GM18498 (cell line): Measurements from ENCODE around the gene CORO1C.
"Not testable (repeated sequence)": the region's sequence is repeated elsewhere in the genome, so short reads cannot be mapped to it uniquely, and the experiment has no call there.

ENCODE experiments used
- ATAC-seq: cut with Tn5 transposase; IDR thresholded peaks from one replicate; pipeline ENCODE4 v1.9.1; 2021; ENCODE audit warnings: mild to moderate bottlenecking, moderate library complexity; ENCODE audit not compliant: unreplicated experiment

The CORO1C gene

DNA sequence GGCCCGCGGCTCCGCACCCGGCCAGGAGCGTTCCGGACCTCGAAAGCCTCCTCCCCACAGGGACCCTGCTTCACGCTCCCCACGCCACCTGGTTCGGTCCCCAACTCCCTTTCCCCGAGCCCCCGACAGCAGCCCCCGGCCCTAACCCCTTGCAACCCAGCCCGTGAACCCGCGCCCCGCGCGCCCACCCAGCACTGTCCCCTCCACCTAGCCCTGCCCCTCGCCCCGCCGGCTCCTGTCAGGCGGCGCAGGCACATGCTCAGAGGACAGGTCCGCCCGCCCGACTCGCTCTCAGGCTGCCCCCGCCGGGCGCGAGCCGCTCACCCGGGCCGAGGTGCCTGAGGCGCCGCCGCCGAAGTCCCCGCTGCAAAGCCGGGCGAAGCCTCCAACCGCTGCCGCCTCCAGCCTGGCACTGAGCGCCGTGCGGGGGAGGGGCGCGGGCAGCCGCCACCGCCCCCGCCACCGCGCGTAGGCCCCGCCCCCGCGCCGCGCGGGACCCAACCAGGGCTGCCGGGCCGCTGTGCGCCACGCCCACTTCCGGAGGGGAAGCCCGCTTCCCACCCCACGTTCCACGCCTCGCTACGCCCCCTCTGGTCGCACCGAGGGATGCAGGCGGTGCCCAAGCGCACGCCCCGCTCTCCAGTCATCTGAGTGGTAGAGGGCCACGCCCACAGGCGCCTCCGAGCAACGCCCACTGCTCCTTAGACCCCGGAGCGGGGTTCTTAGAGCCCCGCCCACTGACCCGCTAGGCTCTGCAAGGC, at the start of gene CORO1C:
CORO1C (minus strand) TSS at position 414 of the 761 bp plus-strand sequence. CDS start 30,200 bp downstream, outside the sequence.
- ATAC-seq, result peak; percentile 70

DNA sequence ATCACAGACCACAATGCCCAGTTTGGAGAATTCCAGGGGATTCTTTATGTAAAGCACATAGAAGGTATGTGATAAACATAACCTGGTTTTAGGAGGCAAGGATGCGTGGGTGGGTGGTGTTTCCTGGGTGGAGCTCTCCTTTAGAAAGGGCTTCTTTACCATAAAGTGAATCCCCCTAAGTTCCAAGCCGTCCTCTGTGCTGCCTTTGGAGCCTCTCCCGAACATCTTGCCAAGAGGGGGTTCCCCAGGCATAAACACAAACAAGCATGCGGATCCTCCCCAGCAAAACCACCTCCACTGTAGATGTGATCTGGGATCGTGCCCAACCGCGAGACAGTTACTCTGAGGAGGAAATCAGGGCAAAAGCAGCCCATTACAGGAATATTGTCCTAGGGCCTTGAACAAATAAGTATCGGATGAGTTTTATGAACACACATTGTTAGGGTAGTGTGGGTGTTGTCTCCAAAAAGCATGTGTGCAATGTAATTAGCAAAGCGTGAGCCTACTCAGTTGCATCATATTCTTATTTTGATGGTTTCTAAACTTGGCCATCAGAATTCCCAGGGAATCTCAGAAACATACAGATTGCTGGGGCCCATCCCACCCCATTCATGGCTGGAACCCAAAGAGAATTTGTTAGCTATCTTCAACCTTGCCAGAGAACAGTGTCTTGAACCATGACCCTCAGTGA, 48.8 kb upstream of the CORO1C start:
- no peak for ATAC-seq

- ATAC-seq, result no peak
Observed at GRCh38 chr12:108778053-108778452, 46.7 kb upstream of the CORO1C start.

DNA sequence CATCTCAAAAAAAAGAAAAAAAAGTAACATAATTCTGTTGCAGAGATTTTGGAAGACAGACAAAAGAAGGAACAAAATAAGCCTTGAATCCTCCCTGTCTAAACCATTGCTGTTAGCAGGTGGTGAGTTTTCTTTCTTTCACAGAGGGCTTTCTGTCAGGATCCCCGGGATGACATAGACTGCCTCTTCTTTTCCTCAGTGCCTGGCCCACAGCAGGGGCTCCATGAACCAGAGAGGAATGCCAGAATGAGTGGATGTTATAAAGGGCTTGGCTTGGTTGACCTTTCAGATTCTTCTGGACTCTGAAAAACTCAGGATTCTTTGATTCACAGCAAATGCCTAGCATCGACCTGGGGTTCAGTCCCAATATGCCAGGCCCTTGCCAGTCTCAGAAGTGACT, 45.8 kb upstream of the CORO1C start:
- no peak for ATAC-seq

- no peak for ATAC-seq
Observed at GRCh38 chr12:108773798-108774788, 42.8 kb upstream of the CORO1C start.

DNA sequence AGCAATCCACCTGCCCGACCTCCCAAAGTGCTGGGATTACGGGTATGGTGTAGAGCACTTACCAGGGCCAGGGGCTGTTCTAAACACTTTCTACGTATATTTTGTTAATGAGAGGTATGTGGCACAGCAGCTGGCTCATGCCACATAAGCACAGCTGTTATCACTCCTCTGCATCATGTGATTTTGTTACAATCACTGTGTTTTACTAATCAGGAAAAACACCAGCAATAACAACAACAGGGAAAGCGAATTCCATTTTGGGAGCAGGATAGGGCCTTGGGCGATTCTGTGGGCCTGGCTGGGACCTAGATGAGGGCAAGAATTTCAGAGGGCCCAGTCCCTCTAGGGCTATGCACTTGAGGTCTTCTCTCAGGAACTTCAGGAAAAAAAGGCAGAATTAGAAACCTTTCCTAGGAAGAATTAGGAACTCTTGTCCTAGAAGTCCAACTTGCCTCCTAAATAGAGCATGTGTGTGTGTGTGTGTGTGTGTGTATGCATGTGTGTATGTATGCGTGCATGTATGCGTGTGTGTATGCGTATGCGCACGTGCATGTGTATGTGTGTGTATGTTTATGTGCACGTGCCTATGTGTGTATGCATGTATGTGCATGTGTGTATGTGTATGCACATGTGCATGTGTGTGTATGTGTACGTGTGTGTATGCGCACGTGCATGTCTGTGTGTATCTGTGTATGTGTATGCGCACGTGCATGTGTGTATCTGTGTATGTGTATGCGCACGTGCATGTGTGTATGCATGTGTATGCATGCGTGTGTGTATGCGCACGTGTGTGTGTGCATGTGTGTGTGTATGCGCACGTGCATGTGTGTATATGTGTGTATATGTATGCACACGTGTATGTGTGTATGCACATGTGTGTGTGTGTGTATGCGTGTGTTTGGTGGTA, 41.8 kb upstream of the CORO1C start:
- no peak for ATAC-seq

- no peak for ATAC-seq
Observed at GRCh38 chr12:108772247-108772646, 40.9 kb upstream of the CORO1C start.

- not testable (repeated sequence) for ATAC-seq
Observed at GRCh38 chr12:108771835-108772234, 40.5 kb upstream of the CORO1C start.

GRCh38 chr12:108770963-108771362, 39.6 kb upstream of the CORO1C start:
- ATAC-seq, result no peak

GRCh38 chr12:108770269-108770829, 39.0 kb upstream of the CORO1C start:
- ATAC-seq, result no peak

DNA sequence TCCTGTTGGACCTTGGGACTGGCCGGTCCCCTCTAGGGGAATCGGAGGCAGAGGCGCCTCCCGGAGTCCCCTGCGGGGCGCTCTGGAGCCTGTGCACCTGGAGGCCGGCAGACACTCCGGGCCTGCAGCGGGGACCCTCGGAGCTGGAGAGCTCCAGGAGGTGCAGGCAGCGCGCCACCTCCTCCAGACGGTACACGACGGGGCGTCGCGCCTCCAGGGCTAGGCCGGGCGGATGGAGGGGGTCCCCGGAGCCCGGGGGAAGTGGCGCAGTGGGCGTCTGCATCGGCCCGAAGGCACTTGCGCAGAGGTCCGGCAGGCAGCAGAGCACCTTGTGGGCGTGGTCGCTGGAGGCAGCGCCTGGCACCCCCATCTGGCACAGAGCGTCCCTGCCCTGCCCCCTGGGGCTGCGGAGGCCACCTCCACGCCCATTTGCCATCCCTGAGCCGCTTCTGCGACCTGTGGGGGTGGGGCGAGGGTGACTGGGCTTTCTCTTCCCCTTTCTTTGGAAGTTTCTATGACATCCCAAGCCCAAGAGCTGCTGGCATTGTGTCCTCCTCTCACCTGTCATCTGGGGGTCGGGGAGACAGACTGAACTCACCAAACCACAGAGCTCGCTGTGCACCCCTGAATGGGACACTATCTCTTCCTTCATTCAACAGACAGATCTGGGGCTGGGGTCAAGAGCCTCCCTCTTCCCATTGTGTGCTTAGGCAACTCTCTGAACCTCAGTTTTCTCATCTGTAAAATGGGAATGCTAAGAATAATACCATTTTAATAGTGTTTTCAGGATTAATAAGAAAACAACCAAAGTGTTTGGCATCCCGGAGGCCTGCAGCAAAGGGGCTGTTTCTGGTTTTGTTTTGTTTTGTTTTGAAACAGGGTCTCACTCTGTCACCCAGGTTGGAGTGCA, 37.5 kb upstream of the CORO1C start:
- peak; percentile 67 for ATAC-seq

- ATAC-seq, result no peak
Observed at GRCh38 chr12:108766294-108766693, 35.0 kb upstream of the CORO1C start.

- no peak for ATAC-seq
Observed at GRCh38 chr12:108765289-108765764, 34.0 kb upstream of the CORO1C start.

GRCh38 chr12:108764540-108765288, 33.4 kb upstream of the CORO1C start:
- no peak for ATAC-seq

- ATAC-seq, result no peak
Observed at GRCh38 chr12:108761226-108761625, 29.9 kb upstream of the CORO1C start.

GRCh38 chr12:108759924-108760323, 28.6 kb upstream of the CORO1C start:
- no peak for ATAC-seq

DNA sequence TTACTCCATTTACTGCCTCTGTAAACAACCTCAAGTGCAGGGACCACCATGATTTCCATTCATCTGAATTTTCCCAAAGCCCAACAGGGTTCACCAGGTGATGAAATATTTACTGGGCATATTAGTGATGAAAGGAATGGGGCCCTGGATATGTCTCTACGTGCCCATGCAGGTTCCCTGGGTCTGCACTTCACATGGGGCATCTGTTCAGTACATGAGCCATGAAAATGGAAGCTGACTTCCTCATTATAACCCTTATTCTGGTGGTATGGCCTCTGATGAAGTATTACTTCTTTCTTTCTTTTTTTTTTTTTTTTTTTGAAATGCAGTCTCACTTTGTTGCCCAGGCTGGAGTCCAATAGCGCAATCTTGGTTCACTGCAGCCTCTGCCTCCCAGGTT, 26.5 kb upstream of the CORO1C start:
- ATAC-seq, result no peak

GRCh38 chr12:108756421-108756820, 25.1 kb upstream of the CORO1C start:
- ATAC-seq, result no peak
